Glutamatergic neuron (in vitro differentiated cells): ENCODE results near the gene CSHL1. TPM values are rescaled to one million over a fixed set of nuclear protein-coding genes. Genes with fewer than 3 reads are reported as not detected.
"Not testable (repeated sequence)": the region's sequence is repeated elsewhere in the genome, so short reads cannot be mapped to it uniquely, and the experiment has no call there.

Experiments used
- DNase-seq: peaks from one replicate; pipeline ENCODE4 v3.0.0; 2022
- H3K27ac Mint-ChIP-seq: one replicate; pipeline ENCODE4 v1.8.0; 2020; ENCODE audit warnings: mild to moderate bottlenecking, mixed read lengths, inconsistent platforms; ENCODE audit not compliant: unreplicated experiment
- H3K27me3 Mint-ChIP-seq: one replicate; pipeline ENCODE4 v1.8.0; 2020; ENCODE audit warnings: mild to moderate bottlenecking, moderate library complexity, mixed read lengths, inconsistent platforms; ENCODE audit not compliant: unreplicated experiment
- H3K36me3 Mint-ChIP-seq: one replicate; pipeline ENCODE4 v1.8.0; 2020; ENCODE audit warnings: mild to moderate bottlenecking, mixed read lengths, inconsistent platforms; ENCODE audit not compliant: unreplicated experiment
- H3K4me1 Mint-ChIP-seq: one replicate; pipeline ENCODE4 v1.8.0; 2020; ENCODE audit warnings: mild to moderate bottlenecking, low read depth, mixed read lengths, inconsistent platforms; ENCODE audit not compliant: unreplicated experiment
- H3K4me3 Mint-ChIP-seq: one replicate; pipeline ENCODE4 v1.8.0; 2020; ENCODE audit warnings: mild to moderate bottlenecking, mixed read lengths, inconsistent platforms; ENCODE audit not compliant: unreplicated experiment
- H3K9me3 Mint-ChIP-seq: one replicate; pipeline ENCODE4 v1.8.0; 2020; ENCODE audit warnings: mild to moderate bottlenecking, moderate library complexity, mixed read lengths, inconsistent platforms; ENCODE audit not compliant: unreplicated experiment
- total RNA-seq: library from RNA; stranded (reverse); fragmentation: NEBNext Ultra II Directional; extraction: Animal tissue kit (Norgen Biotek cat#: 25700); gene quantifications from one replicate; pipeline ENCODE4 v1.2.1, GENCODE V29; 2021; ENCODE audit not compliant: unreplicated experiment
- TF ChIP-seq, protein P1 (sequence below): fragments of 200-600 bp; sonication (generic); IDR thresholded peaks from one replicate; pipeline ENCODE4 v1.5.0; 2021; ENCODE audit not compliant: partially characterized antibody, unreplicated experiment

CSHL1 gene
- total RNA-seq, 1 donor from 2014 or later, result not detected

- H3K27ac Mint-ChIP-seq, result no peak overlapping the region
- no peaks in the 10 kb centered on the region for H3K36me3 Mint-ChIP-seq
- no peak for DNase-seq
Observed at GRCh38 chr17:63914471-63914870, 3.4 kb upstream of the CSHL1 start.

GRCh38 chr17:63911657-63912100 is 621 bp upstream of the CSHL1 start:
- Mint-ChIP-seq H3K27ac (no peak overlapping the region), H3K27me3 (peaks cover 4% of the 10 kb centered on the region), H3K36me3 (no peaks in the 10 kb centered on the region), H3K9me3 (peaks cover 8% of the 10 kb centered on the region), H3K4me1 (peaks cover 15% of the 10 kb centered on the region), H3K4me3 (no peak overlapping the region)
- TF ChIP-seq, protein P1, sequence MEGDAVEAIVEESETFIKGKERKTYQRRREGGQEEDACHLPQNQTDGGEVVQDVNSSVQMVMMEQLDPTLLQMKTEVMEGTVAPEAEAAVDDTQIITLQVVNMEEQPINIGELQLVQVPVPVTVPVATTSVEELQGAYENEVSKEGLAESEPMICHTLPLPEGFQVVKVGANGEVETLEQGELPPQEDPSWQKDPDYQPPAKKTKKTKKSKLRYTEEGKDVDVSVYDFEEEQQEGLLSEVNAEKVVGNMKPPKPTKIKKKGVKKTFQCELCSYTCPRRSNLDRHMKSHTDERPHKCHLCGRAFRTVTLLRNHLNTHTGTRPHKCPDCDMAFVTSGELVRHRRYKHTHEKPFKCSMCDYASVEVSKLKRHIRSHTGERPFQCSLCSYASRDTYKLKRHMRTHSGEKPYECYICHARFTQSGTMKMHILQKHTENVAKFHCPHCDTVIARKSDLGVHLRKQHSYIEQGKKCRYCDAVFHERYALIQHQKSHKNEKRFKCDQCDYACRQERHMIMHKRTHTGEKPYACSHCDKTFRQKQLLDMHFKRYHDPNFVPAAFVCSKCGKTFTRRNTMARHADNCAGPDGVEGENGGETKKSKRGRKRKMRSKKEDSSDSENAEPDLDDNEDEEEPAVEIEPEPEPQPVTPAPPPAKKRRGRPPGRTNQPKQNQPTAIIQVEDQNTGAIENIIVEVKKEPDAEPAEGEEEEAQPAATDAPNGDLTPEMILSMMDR, result peak; percentile 90
- peak; percentile 66 for DNase-seq

More at GRCh38 chr17:63914471-63914870, 3.4 kb upstream of the CSHL1 start:
- TF ChIP-seq, protein P1, result no peak
- Mint-ChIP-seq H3K9me3 (peaks cover 2% of the 10 kb centered on the region), H3K4me3 (no peak overlapping the region), H3K27me3 (peaks cover 2% of the 10 kb centered on the region), H3K4me1 (peaks cover 4% of the 10 kb centered on the region)

DNA sequence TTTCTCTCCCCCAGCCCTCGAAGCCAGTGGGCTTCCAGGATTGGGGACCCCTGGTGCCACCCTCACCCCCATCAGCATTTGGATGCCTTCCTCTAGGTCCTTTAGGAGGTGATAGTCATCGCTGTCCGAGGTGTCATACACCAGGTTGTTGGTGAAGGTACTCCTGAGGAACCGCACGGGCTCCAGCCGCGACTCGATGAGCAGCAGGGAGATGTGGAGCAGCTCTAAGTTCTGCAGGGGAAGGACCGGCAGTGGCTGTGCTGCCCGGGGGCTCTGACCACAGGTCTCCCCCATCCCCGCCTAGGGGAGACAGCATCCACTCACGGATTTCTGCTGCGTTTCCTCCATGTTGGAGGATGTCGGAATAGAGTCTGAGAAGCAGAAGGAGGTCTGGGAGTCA is 962 bp downstream of the CSHL1 start:
- no peak for DNase-seq
- Mint-ChIP-seq H3K27me3 (peaks cover 4% of the 10 kb centered on the region), H3K4me3 (no peak overlapping the region), H3K4me1 (peaks cover 15% of the 10 kb centered on the region), H3K9me3 (peaks cover 8% of the 10 kb centered on the region), H3K36me3 (no peaks in the 10 kb centered on the region), H3K27ac (no peak overlapping the region)
- TF ChIP-seq, protein P1, result no peak

DNA sequence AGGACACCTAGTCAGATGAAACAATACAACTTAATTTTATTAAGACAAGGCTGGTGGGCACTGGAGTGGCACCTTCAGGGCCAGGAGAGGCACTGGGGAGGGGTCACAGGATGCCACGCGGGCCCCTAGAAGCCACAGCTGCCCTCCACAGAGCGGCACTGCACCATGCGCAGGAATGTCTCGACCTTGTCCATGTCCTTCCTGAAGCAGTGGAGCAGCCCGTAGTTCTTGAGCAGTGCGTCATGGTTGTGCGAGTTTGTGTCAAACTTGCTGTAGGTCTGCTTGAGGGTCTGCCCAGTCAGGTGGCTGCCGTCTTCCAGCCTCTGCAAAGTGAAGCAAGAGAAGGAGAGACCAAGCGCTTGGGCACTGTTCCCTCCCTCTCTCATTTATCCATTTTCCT is 1.5 kb downstream of the CSHL1 start:
- H3K9me3 Mint-ChIP-seq, DNase-seq, H3K27ac Mint-ChIP-seq, H3K4me3 Mint-ChIP-seq, H3K27me3 Mint-ChIP-seq, H3K36me3 Mint-ChIP-seq: not testable (repeated sequence)
- peaks cover 15% of the 10 kb centered on the region for H3K4me1 Mint-ChIP-seq

DNA sequence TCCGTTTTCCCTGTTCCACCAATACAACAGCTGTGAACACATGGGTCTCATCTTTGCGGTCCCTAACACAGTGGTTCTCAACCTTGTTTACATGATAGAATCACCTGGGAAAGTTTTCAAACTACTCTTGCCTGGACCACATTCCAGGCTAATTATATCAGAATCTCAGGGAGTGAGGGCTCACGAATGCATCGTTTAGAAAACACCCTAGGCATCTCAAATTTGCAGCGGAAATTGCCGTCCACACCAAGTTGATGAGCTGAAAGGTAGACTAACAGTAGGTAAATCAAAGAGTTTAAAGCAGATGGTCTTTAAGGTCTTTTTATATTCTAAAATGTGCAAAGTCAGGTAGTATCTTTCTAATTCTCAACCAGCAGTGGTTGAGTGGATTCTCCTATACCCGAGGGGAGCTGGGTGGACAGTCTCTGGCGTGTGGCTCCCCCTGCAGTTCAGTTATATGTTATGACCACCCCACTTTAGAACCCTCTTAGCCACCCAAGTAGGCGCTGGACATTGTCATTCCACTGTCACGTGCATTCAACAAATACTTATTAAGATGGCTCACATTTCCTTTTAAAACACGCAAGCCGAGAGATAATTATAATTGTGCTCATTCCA is 3.8 kb downstream of the CSHL1 start:
- H3K9me3 Mint-ChIP-seq, H3K36me3 Mint-ChIP-seq, H3K4me3 Mint-ChIP-seq, H3K27me3 Mint-ChIP-seq: not testable (repeated sequence)
- peak overlapping the region; percentile 72 for H3K27ac Mint-ChIP-seq
- TF ChIP-seq, protein P1, result peak; percentile 63
- DNase-seq, result peak; percentile 51
- peaks cover 29% of the 10 kb centered on the region for H3K4me1 Mint-ChIP-seq

- H3K4me1 Mint-ChIP-seq, result peaks cover 44% of the 10 kb centered on the region
- not testable (repeated sequence) for H3K36me3 Mint-ChIP-seq, H3K9me3 Mint-ChIP-seq, DNase-seq, H3K27ac Mint-ChIP-seq, H3K4me3 Mint-ChIP-seq, H3K27me3 Mint-ChIP-seq
Observed at GRCh38 chr17:63904796-63905195, 6.3 kb downstream of the CSHL1 start.
